ENCODE measurements around the gene MYPOP.

- TF ChIP-seq CTCF (conservative IDR thresholded peaks at IDR 0.05; ENCODE audit: low read depth, low read length) (no peak), EZH2 (IDR thresholded peaks at IDR 0.05; ENCODE audit: low read length, unreplicated experiment) (no peak), EZH2phosphoT487 (IDR thresholded peaks at IDR 0.05; ENCODE audit: borderline replicate concordance, low read length) (no peak)
Measured at GRCh38 chr19:45876161-45876410, 26.3 kb downstream of the MYPOP start.
